HG02885 (cell line): Measurements from ENCODE around the gene SNX1.

ENCODE experiments used
- ATAC-seq: cut with Tn5 transposase; IDR thresholded peaks from one replicate; pipeline ENCODE4 v1.9.1; 2021; ENCODE audit warnings: mild to moderate bottlenecking; ENCODE audit not compliant: unreplicated experiment, poor library complexity

SNX1 gene

GRCh38 chr15:64144192-64144564, 48.4 kb downstream of the SNX1 start:
- ATAC-seq, result no peak

- peak; percentile 68 for ATAC-seq
Measured at GRCh38 chr15:64144565-64145281, 48.9 kb downstream of the SNX1 start.

DNA sequence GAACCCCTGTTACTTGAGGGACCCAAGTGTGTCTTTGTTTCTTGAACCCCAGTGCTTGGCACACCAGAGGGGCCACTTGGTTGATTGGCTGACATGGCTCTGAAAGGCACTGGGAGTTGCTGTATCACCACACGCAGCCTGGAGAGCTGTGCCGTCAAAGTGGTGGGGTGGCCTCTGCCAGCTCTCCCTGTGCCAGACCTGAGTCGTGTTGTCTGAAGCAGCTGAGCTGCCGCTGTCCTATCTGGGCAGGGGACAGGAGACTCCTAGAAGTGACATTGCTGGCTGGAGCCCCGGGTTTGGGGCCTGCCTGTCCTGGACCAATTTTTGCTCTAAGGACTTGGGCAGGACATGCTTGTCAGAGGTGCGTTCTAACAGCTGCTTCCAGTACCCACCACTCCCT, 50.3 kb downstream of the SNX1 start:
- ATAC-seq, result no peak

GRCh38 chr15:64146520-64146884, 50.7 kb downstream of the SNX1 start:
- ATAC-seq, result no peak

DNA sequence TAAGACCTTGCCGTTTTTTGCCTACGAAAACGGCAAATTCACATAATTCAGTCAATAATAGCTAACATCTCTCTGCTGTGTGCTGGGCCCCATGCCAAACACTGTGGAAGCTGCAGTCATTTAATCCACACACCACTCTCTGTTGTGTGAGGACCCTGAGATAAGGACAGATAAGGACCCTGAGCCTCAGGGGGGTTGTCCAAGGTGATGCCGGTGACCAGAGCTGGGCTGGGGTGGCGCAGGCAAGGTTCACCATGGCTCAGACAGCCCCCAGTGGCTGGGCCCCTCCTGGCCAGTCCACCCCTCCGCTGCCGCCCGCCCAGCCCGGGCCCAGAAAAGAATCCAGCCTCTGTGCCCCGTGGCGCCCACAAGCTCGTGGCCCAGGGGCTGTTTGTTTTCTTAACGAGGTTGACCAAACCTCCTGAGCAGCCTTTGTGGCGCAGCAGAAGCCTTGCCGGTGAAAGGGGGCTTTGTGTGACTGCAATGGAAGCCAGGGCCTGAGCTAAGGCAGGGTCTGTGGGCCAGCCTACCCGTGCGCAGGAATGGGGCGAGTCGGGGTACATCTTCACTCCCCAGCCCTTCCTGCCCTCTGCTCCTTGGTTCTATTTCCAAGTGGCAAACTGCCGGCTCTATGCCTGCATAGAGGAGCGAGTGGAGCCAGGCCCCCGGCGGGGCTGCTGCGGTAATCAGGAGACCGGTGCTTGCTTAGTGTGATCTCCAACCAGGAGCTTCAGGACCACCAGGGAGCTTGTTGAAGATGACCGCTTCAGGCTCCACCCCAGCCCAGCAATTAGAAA, 51.3 kb downstream of the SNX1 start:
- ATAC-seq, result no peak

DNA sequence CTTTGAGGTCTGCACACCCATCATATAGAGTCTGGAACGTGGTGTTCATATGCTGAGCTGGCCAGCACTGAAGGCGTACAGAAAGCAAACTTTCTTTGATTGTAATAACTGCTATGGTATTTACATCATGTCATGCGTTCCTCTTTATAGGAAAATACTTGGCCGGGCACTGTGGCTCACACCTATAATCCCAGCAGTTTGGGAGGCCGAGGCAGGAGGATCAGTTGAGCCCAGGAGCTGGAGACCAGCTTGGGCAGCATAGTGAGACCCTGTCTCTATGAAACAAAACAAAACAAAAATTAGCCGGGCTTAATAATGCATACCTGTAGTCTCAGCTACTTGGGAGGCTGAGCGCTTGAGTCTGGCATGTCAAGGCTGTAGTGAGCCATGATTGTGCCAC, 52.4 kb downstream of the SNX1 start:
- no peak for ATAC-seq

DNA sequence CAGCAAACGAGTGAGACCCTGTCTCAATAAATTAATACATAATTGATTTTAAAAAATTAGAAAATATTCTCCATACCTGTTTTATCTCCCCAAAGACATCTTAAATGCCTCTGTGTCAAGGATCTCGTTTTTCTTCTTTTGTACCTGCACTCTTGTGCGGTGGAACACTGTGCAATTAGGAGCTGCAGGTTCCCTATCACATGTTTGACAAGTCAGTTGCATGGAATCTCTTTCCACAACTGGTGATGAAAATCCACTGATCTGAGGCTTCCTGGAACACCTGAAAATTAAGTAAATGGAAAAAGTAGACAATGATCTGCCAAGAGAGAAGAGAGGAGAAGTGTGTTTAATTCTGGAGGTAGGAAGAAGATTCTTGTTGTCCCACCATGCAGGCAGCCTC, 52.8 kb downstream of the SNX1 start:
- no peak for ATAC-seq

DNA sequence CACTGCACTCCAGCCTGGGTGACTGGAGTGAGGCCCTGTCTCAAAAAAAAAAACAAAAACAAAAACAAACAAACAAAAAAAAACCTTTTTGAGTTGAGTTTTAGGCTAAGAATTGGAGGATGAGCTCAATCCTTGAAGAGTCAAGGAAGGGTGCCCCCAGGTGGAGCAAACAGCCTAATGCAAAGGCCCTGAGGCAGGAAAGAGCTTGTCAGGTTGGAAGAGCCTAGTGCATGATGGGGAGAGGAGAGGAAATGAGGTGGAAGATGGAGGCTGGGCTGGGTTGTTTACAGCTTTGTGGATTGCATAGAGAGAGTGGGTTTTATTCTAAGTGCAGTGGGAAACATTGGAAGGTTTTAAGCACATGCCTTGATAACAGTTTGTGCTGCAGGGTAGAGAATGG, 53.6 kb downstream of the SNX1 start:
- ATAC-seq, result no peak

GRCh38 chr15:64149893-64150578, 54.3 kb downstream of the SNX1 start:
- ATAC-seq, result no peak

GRCh38 chr15:64151727-64152506, 56.1 kb downstream of the SNX1 start, which contains the start of gene SNX22:
Gene SNX22, plus strand, starts transcription at chr15:64151731. Its CDS starts 45 bp downstream, at chr15:64151776.
- no peak for ATAC-seq

GRCh38 chr15:64152507-64153387, 57.0 kb downstream of the SNX1 start:
- no peak for ATAC-seq

DNA sequence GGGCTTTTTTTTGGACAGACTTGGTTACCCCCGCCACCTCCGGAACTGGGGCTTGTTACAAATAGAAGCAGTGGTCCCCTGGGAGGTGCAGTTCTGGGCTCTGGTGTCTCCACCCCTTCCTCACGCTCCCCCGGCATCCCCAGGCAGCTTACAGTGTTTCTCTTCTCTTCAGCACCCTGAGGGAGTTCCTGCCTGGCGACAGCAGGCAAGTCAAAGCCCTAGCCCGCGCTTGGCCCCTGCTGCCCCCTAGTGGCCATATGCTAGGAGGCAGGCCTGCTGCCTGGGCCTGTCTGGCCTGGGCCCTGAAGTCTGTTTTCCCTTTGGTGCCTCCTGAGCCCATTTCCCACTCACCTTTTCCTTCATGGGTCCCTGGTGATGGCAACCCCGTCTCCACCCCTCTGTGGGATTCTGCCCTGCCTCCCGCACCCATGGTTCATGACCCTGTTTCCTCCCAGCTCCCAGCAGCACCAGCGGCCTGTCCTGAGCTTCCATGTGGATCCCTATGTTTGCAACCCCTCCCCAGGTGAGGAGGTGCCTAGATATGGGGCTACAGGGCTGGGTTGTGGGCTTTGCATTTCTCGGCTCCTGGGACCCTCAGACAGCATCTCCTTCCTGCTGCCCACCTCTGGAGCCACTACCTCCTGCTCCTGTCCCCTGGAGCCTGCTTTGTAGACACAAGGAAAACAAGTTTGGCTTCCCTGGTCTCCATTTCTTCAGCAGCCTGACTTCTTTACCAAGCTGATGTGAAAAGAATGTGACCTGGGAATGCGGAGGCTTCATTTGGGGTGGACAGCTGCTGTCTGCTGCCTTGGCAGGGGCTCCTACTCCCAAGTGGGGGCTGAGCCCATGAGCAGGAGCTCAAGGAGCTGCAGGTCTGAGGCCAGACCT, 57.9 kb downstream of the SNX1 start:
- ATAC-seq, result peak; percentile 70

DNA sequence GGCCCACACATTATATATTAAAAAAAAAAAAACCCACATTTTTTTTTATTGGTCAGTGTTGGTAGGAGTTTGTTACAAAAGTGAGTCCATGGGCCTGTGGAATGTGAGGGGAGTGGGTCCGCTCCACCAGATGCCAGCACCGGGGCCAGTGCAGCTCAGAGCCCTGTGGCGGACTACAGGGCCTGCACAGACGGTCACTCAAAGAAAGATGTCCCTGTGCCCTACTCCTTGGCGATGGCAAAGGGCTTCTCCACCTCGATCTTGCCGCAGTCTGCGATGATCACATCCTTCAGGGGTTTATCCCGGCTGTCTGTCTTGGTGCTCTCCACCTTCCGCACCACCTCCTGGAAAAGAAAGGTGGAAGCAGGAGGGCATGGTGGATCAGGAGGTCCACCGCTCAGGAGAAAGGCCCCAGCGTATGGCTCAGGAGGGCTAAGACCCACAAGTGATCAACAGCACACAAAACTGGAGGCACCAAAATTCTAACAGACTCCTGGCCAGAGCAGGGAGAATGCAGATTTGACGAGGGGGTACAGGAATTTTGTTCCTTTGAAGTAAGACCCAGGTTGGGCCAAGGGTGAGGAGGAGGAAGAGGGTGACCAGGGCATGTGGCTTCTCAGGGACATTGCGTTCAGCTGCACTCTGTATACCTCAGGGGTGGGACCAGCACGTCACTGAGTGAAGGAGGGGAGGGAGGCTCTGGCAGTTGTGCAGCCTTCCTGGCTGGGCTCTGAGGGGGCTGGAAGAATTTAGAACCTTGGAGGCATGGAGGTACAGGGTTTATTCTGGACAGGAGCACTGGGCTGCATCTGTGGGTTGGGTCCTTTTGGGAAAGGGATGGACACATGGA, 60.2 kb downstream of the SNX1 start:
- no peak for ATAC-seq

GRCh38 chr15:64156652-64157331, 61.0 kb downstream of the SNX1 start:
- ATAC-seq, result no peak

DNA sequence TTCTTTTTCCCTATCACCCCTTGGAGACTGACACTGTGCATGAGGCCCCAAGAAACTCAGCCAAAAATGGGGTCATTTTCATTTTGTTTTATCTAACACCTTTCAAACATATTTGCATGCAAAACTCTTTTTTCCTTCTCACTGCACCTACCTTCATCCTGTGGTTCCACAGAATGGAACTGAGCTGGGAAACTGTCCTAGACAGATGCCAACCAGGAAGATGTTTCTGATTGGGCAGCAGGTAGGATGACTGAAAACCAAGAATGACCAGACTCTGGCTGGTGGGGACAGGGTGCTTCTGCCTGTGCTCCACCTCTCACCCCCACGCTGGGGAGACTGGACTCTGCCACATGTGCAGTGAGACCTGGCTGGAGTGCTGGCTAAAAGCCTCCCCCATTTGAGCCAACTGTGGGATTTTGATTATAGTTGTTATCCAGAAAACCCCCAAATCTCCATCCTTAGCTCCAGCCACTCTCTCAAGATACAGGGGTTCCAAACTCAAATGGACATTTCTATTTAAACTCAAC, 61.9 kb downstream of the SNX1 start:
- no peak for ATAC-seq

DNA sequence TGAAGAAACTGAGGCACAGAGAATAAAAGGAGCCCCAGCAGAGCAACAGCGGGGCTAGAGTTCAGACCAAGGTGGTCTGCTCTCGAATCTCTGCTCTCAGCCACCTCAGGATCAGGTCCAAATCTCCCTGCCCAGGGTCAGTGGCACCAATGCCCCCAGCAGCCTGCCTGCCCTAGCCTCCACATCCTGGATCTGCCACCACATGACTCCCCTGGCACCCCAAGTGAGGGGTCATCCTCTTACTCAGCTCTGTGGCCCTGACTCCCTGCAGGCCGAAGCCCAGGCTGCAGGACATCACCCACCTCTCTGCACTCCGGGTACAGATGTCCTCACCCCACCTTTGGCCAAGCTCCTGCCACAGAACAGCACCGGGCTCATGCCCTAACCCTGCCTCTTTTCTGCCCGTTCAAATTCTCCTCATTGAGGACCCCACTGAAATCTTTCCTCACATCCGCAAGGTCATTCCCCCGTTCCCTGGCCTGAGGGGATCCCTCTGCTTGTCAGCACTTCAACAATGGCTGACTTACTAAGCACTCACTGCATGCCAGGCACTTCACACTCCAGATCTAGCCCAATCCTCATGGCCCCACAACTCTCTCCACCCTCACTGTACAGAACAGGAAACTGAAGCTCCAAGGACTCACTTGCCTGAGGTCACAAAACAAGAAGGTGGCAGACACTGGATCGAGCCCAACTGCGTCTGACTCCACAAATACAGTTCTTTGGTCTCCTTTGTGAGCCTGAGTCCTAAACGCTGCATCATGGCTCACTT, 62.8 kb downstream of the SNX1 start:
- no peak for ATAC-seq
